Endodermal cell (in vitro differentiated cells): Measurements from ENCODE around the gene POC5. TPM values are rescaled to one million over a fixed set of nuclear protein-coding genes. Genes with fewer than 3 reads are reported as not detected.

ENCODE experiments used
- DNase-seq: peaks from one replicate; pipeline ENCODE4 v3.0.0-alpha.2; 2017
- H3K27ac ChIP-seq: 2 replicates; pipeline ENCODE4 v1.5.1; 2013; ENCODE audit warnings: mild to moderate bottlenecking, low read depth, low read length, moderate library complexity
- H3K27me3 ChIP-seq: 2 replicates; pipeline ENCODE4 v1.6.1; 2013; ENCODE audit warnings: mild to moderate bottlenecking, low read length, moderate library complexity; ENCODE audit not compliant: insufficient read depth, control insufficient read depth, poor library complexity, severe bottlenecking
- H3K36me3 ChIP-seq: 2 replicates; pipeline ENCODE4 v1.7.0; 2013; ENCODE audit warnings: mild to moderate bottlenecking, low read length, moderate library complexity; ENCODE audit not compliant: control insufficient read depth, insufficient read depth
- H3K4me1 ChIP-seq: one replicate; pipeline ENCODE4 v1.7.0; 2013; ENCODE audit warnings: low read length; ENCODE audit not compliant: control insufficient read depth, insufficient read depth
- H3K4me3 ChIP-seq: 2 replicates; pipeline ENCODE4 v1.5.1; 2013; ENCODE audit warnings: mild to moderate bottlenecking, low read length, moderate library complexity
- H3K9ac ChIP-seq: 2 replicates; pipeline ENCODE4 v1.6.1; 2013; ENCODE audit warnings: mild to moderate bottlenecking, low read length, moderate library complexity; ENCODE audit not compliant: poor library complexity, severe bottlenecking; ENCODE audit errors: extremely low read depth
- H3K9me3 ChIP-seq: 2 replicates; pipeline ENCODE4 v1.6.1; 2013; ENCODE audit warnings: mild to moderate bottlenecking, low read length, moderate library complexity; ENCODE audit not compliant: control insufficient read depth
- H3K27ac Mint-ChIP-seq: 2 replicates; pipeline ENCODE4 v1.8.0; 2020; ENCODE audit warnings: mixed read lengths
- H3K27me3 Mint-ChIP-seq: 2 replicates; pipeline ENCODE4 v1.8.0; 2021; ENCODE audit warnings: mild to moderate bottlenecking, mixed read lengths; ENCODE audit not compliant: insufficient read depth
- H3K36me3 Mint-ChIP-seq: 2 replicates; pipeline ENCODE4 v1.8.0; 2020; ENCODE audit warnings: low read depth, mixed read lengths
- H3K4me1 Mint-ChIP-seq: 2 replicates; pipeline ENCODE4 v1.8.0; 2020; ENCODE audit warnings: mixed read lengths
- H3K4me3 Mint-ChIP-seq: 2 replicates; pipeline ENCODE4 v1.8.0; 2020; ENCODE audit warnings: mild to moderate bottlenecking, moderate library complexity, mixed read lengths
- H3K9me3 Mint-ChIP-seq: 2 replicates; pipeline ENCODE4 v1.8.0; 2020; ENCODE audit warnings: mild to moderate bottlenecking, mixed read lengths
- WGBS, 2 experiments: methylation state at CpG; one replicate each; pipeline versions ENCODE4 v1.1.5 to v1.1.7; 2013; ENCODE audit warnings: missing lambda C conversion rate in 2 of 2, mixed read lengths in 1 of 2; ENCODE audit not compliant: insufficient coverage in 1 of 2, insufficient read length in 1 of 2; 5-methylcytosine and 5-hydroxymethylcytosine counted together
- total RNA-seq, 2 donors: library from RNA; stranded (reverse); fragmentation: NEBNext Ultra II Directional in 1 of 2; extraction: Animal tissue kit (Norgen Biotek cat#: 25700) in 1 of 2; gene quantifications; 2 replicates in 1 of 2; 3 replicates in 1 of 2; pipeline ENCODE4 v1.2.1, GENCODE V29; 2021
- TF ChIP-seq, protein P1 (sequence below): fragments of 200-600 bp; sonication (generic); conservative IDR thresholded peaks from 2 replicates; pipeline ENCODE4 v1.5.0; 2021; ENCODE audit warnings: antibody characterized with exemption, mild to moderate bottlenecking

Gene POC5
- total RNA-seq, 2 donors from 2014 or later, result 10.7 to 13.8 TPM

DNA sequence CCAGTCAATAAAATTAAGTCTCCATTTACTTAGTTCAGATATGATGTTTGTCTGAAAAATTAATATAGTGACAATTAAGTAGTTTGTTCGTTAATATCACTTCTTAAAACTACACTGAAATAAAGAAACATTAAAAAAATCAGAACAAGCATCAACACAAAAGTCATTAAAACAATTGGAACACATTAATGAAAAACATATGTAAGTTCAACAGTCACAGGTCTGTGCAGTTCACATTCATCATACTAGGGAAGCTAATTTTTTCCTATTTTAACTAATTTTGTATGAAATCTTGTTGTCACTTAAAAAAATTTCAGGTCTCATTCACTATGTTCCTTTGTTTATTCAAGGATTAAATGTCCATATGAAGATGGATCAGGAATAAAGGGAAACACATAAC lies 22.5 kb downstream of the POC5 start:
- H3K4me1 ChIP-seq, result no peaks in the 10 kb centered on the region
- TF ChIP-seq, protein P1, sequence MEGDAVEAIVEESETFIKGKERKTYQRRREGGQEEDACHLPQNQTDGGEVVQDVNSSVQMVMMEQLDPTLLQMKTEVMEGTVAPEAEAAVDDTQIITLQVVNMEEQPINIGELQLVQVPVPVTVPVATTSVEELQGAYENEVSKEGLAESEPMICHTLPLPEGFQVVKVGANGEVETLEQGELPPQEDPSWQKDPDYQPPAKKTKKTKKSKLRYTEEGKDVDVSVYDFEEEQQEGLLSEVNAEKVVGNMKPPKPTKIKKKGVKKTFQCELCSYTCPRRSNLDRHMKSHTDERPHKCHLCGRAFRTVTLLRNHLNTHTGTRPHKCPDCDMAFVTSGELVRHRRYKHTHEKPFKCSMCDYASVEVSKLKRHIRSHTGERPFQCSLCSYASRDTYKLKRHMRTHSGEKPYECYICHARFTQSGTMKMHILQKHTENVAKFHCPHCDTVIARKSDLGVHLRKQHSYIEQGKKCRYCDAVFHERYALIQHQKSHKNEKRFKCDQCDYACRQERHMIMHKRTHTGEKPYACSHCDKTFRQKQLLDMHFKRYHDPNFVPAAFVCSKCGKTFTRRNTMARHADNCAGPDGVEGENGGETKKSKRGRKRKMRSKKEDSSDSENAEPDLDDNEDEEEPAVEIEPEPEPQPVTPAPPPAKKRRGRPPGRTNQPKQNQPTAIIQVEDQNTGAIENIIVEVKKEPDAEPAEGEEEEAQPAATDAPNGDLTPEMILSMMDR, result no peak
- peaks cover 15% of the 10 kb centered on the region for H3K9me3 Mint-ChIP-seq
- no peak overlapping the region for H3K27ac Mint-ChIP-seq
- H3K27ac ChIP-seq, result no peak overlapping the region
- no peak overlapping the region for H3K9ac ChIP-seq
- H3K4me3 Mint-ChIP-seq, result no peak overlapping the region
- no peaks in the 10 kb centered on the region for H3K27me3 ChIP-seq
- peaks cover 27% of the 10 kb centered on the region for H3K36me3 Mint-ChIP-seq
- H3K4me3 ChIP-seq, result no peak overlapping the region
- H3K4me1 Mint-ChIP-seq, result no peaks in the 10 kb centered on the region
- peaks cover 40% of the 10 kb centered on the region for H3K36me3 ChIP-seq
- no peaks in the 10 kb centered on the region for H3K9me3 ChIP-seq
- no peaks in the 10 kb centered on the region for H3K27me3 Mint-ChIP-seq
- DNase-seq, result no peak
- 100% methylated on average over 1 of the region's 1 CpG; no CpG with 5 or more reads in 1 of the 2 experiments for WGBS, 2 experiments

DNA sequence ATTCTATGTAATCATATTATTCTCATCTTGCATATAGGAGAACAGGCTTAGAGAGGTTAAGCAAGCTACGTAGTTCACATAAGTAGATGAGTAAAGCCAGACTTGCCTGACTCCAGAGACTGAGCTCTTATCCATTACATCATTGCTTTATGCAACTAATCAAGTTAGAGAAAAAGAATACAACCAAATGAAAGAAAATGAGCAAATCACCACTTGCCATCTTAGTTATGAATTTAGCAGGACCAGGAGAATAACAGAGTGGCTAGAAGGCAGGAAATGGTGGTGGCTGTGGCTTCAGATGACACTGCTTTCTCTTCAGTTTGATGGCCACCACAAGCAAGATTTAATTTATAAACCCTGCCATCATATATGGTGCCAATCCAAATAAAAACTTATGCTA lies 26.6 kb downstream of the POC5 start:
- H3K9me3 Mint-ChIP-seq, result peaks cover 3% of the 10 kb centered on the region
- no peak overlapping the region for H3K4me3 Mint-ChIP-seq
- DNase-seq, result no peak
- Histone ChIP-seq H3K27me3 (no peaks in the 10 kb centered on the region), H3K36me3 (peaks cover 74% of the 10 kb centered on the region), H3K4me1 (no peaks in the 10 kb centered on the region), H3K9ac (no peak overlapping the region), H3K4me3 (no peak overlapping the region), H3K9me3 (no peaks in the 10 kb centered on the region), H3K27ac (no peak overlapping the region)
- TF ChIP-seq, protein P1, result no peak
- H3K36me3 Mint-ChIP-seq, result peaks cover 32% of the 10 kb centered on the region
- no peaks in the 10 kb centered on the region for H3K4me1 Mint-ChIP-seq
- WGBS, 2 experiments, result 100% methylated on average over 1 of the region's 1 CpG
- H3K27ac Mint-ChIP-seq, result no peak overlapping the region
- no peaks in the 10 kb centered on the region for H3K27me3 Mint-ChIP-seq

DNA sequence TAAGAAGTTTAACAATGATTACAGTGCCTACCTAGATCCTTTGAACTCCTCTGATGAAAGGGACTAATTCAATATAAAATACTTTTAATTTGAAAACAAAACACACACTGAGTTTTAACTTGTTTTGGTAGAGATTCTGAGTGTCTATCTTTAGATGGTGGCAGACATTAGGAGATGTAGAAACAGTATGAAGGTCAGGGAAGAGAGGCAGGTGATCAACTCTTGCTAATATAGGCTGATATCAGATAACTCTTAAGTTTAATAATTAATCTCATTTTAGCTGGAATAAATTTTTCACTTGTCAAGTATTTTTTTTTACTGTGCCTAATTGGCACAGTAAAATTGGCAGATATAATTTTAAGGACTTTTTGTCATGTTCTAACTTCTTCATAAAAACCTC lies 30.8 kb downstream of the POC5 start:
- Mint-ChIP-seq H3K36me3 (peaks cover 30% of the 10 kb centered on the region), H3K4me3 (no peak overlapping the region), H3K9me3 (no peaks in the 10 kb centered on the region), H3K27ac (no peak overlapping the region), H3K27me3 (no peaks in the 10 kb centered on the region), H3K4me1 (no peaks in the 10 kb centered on the region)
- H3K36me3 ChIP-seq, result peaks cover 62% of the 10 kb centered on the region
- TF ChIP-seq, protein P1, result no peak
- no peak overlapping the region for H3K27ac ChIP-seq
- H3K9ac ChIP-seq, result no peak overlapping the region
- H3K4me3 ChIP-seq, result no peak overlapping the region
- no peaks in the 10 kb centered on the region for H3K9me3 ChIP-seq
- H3K27me3 ChIP-seq, result no peaks in the 10 kb centered on the region
- no peak for DNase-seq
- H3K4me1 ChIP-seq, result no peaks in the 10 kb centered on the region
